Stimulated activated CD4-positive, alpha-beta T cell treated with anti-CD3 and anti-CD28 coated beads, Interleukin-2, amount 100 ng/mL, for 4 hours (primary cell): ENCODE data around the gene CDC42EP1.

Source experiments
- DNase-seq: peaks from one replicate; pipeline ENCODE4 v3.0.0-alpha.2; 2020; ENCODE audit warnings: low read depth

CDC42EP1 gene

GRCh38 chr22:37616201-37617083 is 56.2 kb downstream of the CDC42EP1 start:
- no peak for DNase-seq

GRCh38 chr22:37617431-37617830 is 57.2 kb downstream of the CDC42EP1 start:
- DNase-seq: no peak

- no peak for DNase-seq
These were observed 57.9 kb downstream of the CDC42EP1 start for GRCh38 chr22:37618072-37618656.

GRCh38 chr22:37618674-37619073 is 58.4 kb downstream of the CDC42EP1 start:
- no peak for DNase-seq
